Activated CD8-positive, alpha-beta memory T cell treated with anti-CD3 and anti-CD28 coated beads for 36 hours (primary cell): ENCODE measurements around the gene SENP5. TPM values are rescaled to one million over a fixed set of nuclear protein-coding genes. Genes with fewer than 3 reads are reported as not detected.

Experiments
- CTCF ChIA-PET: fragments of 350-600 bp; sonication (Branson Sonifier 250); formaldehyde crosslinking; loops from one replicate; lab custom pipeline; 2021; ENCODE audit warnings: antibody characterized with exemption; lab: Charles Lee
- POLR2A ChIA-PET: fragments of 350-600 bp; sonication (Branson Sonifier 250); formaldehyde crosslinking; loops from one replicate; lab custom pipeline; 2021; ENCODE audit warnings: antibody characterized with exemption; lab: Charles Lee
- total RNA-seq, 2 experiments: library from RNA; stranded (reverse); gene quantifications; one replicate each; pipeline ENCODE4 v1.2.3, GENCODE V29; 2021

SENP5 gene
- total RNA-seq, 2 experiments from 2014 or later: 34.7 to 39.5 TPM

DNA sequence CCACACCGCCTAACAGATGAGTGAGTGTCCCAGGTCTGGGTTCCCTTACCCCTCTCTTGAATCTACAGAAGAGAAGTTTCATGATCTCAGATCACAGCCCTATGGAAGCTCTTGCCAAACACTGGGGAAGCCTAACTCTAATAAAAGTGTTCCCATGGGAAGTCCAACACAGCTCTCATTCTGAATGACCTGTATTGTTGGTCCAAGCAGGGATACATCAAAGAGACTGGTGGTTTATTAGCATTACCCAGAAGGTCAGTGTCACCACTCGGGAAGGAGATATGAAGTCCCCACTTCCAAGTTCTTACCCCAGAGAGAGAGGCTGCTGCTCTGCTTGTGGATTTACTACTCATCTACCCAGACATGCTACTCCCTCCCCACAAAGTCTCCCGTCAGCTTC, 83.7 kb downstream of the SENP5 start:
- CTCF ChIA-PET: interaction anchor here (1.0 to 1.7 kb wide), 2 partner anchors 9 to 18 kb away, joined by 4 to 5 read pairs; partner anchors contain the start of gene NCBP2
- POLR2A ChIA-PET: no interaction called here

- ChIA-PET POLR2A (no interaction called here), CTCF (interaction anchor here (0.6 to 0.8 kb wide), 2 partner anchors 15 to 760 kb away, joined by 3 read pairs; no protein-coding TSS in a partner anchor)
Observed at GRCh38 chr3:196954832-196955231, 87.1 kb downstream of the SENP5 start.

DNA sequence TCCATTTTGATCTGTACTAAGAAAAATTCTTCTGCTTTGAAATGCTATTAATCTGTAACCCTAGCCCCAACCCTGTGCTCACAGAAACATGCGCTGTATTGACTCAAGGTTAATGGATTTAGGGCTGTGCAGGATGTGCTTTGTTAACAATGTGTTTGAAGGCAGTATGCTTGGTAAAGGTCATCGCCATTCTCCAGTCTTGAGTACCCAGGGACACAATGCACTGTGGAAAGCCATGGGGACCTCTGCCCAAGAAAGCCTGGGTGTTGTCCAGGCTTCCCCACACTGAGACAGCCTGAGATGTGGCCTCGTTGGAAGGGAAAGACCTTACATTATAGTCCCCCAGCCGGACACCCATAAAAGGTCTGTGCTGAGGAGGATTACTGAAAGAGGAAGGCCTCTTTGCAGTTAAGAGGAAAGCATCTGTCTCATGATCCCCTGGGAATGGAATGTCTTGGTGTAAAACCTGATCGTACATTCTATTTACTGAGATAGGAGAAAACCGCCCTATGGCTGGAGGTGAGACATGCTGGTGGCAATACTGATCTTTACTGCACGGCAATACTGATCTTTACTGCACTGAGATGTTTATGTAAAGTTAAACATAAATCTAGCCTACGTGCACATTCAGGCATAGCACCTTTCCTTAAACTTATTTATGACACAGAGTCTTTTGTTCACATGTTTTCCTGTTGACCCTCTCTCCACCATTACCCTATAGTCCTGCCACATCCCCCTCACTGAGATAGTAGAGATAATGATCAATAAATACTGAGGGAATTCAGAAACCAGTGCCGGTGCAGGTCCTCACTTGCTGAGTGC, 94.6 kb downstream of the SENP5 start:
- POLR2A ChIA-PET: no interaction called here
- CTCF ChIA-PET: no interaction called here

DNA sequence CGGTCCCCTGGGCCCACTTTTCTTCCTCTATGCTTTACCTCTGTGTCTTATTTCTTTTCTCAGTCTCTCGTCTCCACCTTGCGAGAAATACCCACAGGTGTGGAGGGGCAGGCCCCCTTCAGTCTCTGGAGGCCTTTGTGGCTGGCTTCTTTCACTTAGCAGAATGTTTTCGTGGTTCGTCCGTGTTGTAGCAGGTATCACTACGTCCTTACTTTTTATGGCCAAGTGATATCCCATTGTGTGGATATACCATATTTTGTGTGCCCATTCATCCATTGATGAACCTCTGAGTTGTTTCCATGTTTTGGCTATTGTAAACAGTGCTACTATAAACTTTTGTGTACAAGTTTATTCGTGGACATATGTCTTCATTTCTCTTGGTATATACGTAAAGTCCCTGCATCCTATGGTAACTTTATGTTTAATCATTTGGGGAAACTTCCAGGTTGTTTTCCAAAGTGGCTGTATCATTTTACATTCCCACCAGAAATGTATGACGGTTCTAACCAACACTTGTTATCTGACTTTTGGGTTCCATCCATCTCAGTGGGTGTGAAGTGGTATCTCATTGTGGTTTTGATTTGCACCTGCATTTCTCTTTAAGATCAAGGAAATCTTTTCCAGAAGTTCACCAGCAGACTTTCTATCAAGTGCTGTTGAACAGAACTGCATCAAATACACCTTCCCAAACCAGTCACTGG, 95.4 kb downstream of the SENP5 start:
- ChIA-PET POLR2A (no interaction called here), CTCF (no interaction called here)

DNA sequence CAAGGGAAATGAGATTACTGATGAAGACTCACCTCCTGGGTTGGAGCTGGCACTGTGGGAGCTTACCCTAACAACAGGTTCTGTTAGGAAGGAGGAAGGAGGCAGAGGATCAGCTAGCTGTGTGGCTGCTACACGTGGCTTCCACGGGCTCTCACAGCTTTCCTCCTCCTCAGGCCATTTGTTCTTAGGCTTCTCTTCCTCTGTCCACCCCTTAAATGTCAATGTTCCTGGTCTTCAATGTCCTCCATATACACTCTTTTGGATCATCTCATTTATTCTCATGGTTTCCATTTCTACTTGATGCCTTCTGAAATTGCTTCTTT, 95.9 kb downstream of the SENP5 start:
- CTCF ChIA-PET: no interaction called here

GRCh38 chr3:196965112-196965803, 97.5 kb downstream of the SENP5 start:
- ChIA-PET POLR2A (no interaction called here), CTCF (no interaction called here)

More for the DNA sequence above, 95.9 kb downstream of the SENP5 start:
- POLR2A ChIA-PET: no interaction called here

GRCh38 chr3:196965804-196966173, 98.1 kb downstream of the SENP5 start:
- POLR2A ChIA-PET: no interaction called here
- CTCF ChIA-PET: no interaction called here

GRCh38 chr3:196966526-196967401, 99.0 kb downstream of the SENP5 start:
- POLR2A ChIA-PET: no interaction called here
- CTCF ChIA-PET: no interaction called here

DNA sequence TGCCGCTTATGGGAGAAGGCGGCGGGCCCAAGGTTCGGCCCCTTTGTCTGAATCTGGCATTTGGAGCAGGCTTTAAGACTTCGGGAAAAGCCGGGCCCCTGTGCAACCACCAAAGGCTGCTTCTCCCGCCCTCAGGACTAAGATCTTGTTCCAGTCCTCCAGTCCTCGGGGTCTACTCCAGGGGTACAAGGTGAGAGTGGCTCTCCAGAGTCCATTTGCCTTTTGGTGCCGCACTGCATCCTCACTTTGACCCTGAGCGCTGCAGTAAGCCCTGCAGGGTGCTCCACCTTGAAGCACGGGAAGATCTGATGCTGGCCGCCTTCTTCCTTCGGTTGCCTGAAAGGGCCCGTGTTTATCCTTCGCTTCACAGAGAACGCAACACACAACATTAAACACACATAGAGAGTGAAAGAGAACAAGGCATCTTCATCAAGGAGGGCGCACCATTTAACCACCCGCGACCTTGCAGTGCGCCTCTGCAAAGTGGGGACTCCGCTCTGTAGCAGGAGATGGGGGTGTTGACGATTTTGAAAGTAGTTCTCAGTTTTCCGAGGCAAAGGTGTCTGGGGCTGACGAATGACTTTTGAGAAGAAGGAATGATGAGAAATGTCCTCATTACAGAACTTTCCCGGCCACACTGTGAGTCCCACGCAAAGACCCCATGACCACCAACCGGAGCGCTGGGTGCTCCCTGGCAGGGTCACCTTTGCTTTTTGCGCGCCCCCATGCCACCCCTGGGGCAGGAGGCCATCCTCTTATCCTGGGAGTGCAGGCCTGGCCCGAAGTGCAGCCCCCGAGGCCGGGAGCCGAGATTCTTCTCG, 99.9 kb downstream of the SENP5 start:
- CTCF ChIA-PET: interaction anchor here (1.2 to 3.0 kb wide), 2 partner anchors 25 to 148 kb away, joined by 3 to 16 read pairs; partner anchors contain the start of gene NCBP2
- POLR2A ChIA-PET: no interaction called here

- ChIA-PET CTCF (interaction anchor here (0.6 to 3.0 kb wide), 6 partner anchors 26 to 595 kb away, joined by 3 to 16 read pairs (median 5); partner anchors contain the start of genes MELTF and NCBP2), POLR2A (interaction anchor here (1.4 to 2.1 kb wide), 2 partner anchors 27 to 228 kb away, joined by 6 to 19 read pairs; partner anchors contain the start of gene NCBP2)
Observed at GRCh38 chr3:196968233-196969133, 100.8 kb downstream of the SENP5 start, which contains the start of gene PIGZ. TSS of gene PIGZ (minus strand) at chr3:196968833. CDS start at chr3:196952031, 16,802 bp downstream.

- POLR2A ChIA-PET: interaction anchor here (1.4 to 2.1 kb wide), 2 partner anchors 27 to 229 kb away, joined by 6 to 19 read pairs; partner anchors contain the start of gene NCBP2
Observed at GRCh38 chr3:196969134-196969659, 101.5 kb downstream of the SENP5 start.

GRCh38 chr3:196969660-196970546, 102.2 kb downstream of the SENP5 start:
- CTCF ChIA-PET: interaction anchor here (0.6 to 3.0 kb wide), 12 partner anchors 8 to 542 kb away, joined by 3 to 16 read pairs (median 4); partner anchors contain the start of genes MELTF and NCBP2
- POLR2A ChIA-PET: interaction anchor here (1.4 to 2.1 kb wide), 2 partner anchors 28 to 229 kb away, joined by 6 to 19 read pairs; partner anchors contain the start of gene NCBP2

More at GRCh38 chr3:196969134-196969659, 101.5 kb downstream of the SENP5 start:
- CTCF ChIA-PET: interaction anchor here (0.6 to 3.0 kb wide), 11 partner anchors 8 to 360 kb away, joined by 3 to 16 read pairs (median 4); partner anchors contain the start of genes MELTF and NCBP2

- ChIA-PET CTCF (interaction anchor here (1.1 to 3.0 kb wide), 6 partner anchors 8 to 136 kb away, joined by 3 to 16 read pairs (median 5); partner anchors contain the start of genes MELTF and NCBP2), POLR2A (no interaction called here)
Observed at GRCh38 chr3:196970547-196971093, 102.9 kb downstream of the SENP5 start.

DNA sequence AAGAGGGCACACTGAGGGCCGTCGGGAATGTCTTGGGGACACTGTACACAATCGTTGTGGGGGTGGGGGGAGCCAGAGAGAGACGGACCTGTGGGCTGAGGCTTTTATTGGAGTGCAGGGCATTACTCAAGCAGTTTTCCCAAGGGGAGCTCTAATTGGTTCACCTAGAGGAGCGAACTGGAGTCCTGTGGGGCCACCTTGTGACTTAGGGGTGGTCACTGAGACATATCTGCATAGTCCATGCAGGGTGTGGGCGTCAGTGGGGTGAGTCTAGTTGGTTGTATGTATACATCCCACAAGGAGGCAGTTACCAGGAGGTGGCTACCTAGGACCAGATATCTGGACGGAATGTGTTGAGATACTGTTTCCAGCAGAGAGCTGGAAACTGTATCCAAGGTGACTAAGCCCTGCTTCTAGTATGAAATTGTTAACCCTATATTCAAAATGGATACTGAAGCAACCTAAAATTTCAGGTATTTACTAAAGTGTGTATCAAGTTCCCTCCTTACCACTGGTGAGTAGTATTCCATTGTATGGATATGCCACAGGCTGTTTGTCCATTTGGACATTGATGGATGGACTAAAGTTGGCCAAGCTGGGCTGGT, 103.5 kb downstream of the SENP5 start:
- CTCF ChIA-PET: interaction anchor here (1.2 to 2.3 kb wide), 2 partner anchors 59 to 133 kb away, joined by 5 to 7 read pairs; partner anchors contain the start of gene MELTF
- POLR2A ChIA-PET: no interaction called here
